GM21390 (cell line): ENCODE results near the gene VAV3.

Experiments
- ATAC-seq: cut with Tn5 transposase; IDR thresholded peaks from one replicate; pipeline ENCODE4 v1.9.1; 2021; ENCODE audit not compliant: unreplicated experiment

VAV3 gene

DNA sequence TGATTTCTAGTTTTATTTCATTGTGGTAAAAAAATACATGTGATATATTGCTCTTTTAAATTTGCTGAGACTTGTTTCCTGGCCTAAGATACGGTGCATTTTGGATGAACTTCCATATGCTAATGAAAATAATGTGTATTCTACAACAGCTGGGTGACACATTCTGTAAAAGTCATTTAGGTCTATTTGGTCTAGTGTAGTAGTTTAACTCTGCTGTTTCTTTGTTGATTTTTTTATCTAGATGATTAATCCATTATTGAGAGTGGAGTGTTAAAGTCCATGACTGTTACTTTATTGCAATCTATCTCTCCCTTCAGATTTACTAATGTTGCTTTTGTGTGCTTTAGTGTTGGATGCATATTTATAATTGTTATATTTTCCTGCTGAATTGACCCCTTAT, 161.4 kb downstream of the VAV3 start:
- ATAC-seq: no peak

DNA sequence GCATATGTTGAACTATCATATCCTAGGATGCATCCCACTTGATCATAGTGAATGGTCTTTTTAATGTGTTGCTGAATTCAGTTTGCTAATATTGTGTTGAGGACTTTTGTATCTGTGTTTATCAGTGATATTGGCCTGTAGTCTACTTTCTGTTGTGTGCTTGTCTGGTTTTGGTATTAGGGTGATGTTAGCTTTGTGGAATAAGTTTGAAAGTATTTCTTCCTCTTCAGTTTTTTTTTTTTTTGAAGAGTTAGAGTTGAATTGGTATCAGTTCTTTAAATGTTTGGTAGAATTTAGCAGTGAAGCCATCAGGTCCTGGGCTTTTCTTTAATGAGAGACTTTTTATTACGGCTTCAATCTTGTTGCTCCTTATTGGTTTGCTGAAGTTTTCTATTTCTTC, 162.3 kb downstream of the VAV3 start:
- ATAC-seq: no peak

DNA sequence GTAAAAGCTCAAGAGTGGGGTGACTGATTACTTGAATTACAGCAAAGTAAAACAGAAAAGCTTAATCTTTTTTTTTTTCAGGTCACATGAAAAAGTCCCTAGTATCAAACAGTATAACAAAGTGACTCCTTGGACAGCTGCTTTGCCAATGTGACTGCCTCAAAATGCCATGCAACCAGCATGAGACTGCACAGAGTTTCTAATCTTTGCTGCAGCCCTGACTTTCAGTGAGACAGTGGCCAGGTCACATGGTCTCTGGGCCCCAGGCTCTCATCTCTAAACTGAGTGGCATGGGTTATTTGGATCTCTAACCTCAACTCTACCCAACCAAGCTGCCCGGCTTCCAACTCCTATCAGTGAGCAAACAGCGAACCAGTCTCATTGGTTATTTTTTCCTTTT, 169.0 kb downstream of the VAV3 start:
- ATAC-seq: no peak

- ATAC-seq: no peak
Measured at GRCh38 chr1:107795441-107795840, 169.5 kb downstream of the VAV3 start.

- ATAC-seq: no peak
Measured at GRCh38 chr1:107794571-107794970, 170.4 kb downstream of the VAV3 start.

DNA sequence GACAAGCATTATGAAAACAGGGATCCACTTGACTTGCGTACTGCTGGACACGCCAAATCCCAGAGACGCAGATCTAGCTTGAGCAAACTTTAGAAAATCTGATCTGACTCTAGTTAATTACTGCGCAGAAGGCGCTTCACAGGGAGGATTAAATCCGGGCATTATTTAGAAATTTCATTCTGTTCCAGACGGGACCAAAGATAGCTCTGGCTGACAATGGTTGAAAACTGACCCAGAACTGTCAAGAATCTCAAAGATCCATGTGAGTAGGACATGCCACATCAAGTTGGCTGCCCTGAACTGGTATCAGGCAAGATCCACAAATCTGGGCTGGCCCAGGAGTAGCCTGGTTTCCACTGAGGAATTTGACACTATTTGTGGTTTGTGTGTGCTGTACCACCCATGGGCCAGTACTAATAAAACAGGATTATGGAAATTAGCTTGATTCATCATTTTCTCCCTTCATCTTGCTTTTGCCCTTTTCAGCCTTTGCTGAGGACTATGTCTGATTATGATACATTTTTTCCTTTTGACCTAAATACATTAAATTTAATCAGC, 171.0 kb downstream of the VAV3 start:
- no peak for ATAC-seq

DNA sequence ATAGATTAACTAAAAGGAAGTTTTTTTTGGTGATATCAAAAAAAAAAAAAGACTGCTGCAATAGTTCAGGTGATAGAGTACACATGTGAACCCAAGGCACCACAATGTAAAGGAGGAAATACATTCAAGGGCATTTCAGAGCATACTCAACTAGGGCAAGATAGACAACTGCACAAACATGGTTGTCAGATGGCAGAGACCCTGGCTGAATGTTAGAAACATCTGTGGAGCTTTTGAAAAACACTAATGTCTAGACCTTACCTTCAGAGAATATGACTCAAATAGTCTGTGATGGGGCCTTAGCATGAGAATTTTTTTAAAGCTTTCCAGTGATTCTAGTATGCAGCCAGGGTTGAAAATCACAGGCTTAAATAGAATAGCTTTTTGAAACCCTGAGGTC, 173.6 kb downstream of the VAV3 start:
- no peak for ATAC-seq

GRCh38 chr1:107789817-107790524, 175.0 kb downstream of the VAV3 start:
- ATAC-seq: no peak

GRCh38 chr1:107788206-107789202, 176.5 kb downstream of the VAV3 start:
- no peak for ATAC-seq

- no peak for ATAC-seq
Measured at GRCh38 chr1:107787299-107787698, 177.7 kb downstream of the VAV3 start.

DNA sequence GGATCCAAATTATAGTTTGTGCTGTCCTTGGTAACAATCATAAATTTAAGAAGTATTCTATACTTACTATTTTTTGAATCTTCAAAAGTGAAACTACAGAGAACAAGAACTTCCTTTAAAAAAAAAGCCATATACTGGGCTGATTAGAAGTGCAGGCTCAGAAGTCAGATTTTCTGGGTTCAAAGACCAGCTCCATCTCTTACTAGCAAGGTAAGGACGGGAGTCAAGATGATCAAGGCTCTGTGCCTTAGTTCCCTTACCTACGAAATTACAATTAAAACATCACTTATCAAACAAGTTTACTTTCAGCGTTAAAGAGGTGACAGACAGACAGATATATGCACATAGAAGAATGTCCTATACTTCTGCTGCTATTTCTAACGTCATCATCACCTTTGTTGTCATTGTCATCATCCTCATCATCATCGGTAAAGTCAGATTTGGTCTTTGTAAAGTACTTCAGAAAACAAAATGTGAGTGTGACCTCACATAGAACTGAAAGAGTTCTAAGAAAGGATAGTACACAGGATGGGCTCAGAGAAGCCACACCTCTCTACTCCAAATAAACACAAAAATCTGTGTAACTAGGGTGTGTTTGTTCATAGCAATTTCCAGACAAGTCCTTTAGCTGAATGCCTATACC, 178.7 kb downstream of the VAV3 start:
- no peak for ATAC-seq

DNA sequence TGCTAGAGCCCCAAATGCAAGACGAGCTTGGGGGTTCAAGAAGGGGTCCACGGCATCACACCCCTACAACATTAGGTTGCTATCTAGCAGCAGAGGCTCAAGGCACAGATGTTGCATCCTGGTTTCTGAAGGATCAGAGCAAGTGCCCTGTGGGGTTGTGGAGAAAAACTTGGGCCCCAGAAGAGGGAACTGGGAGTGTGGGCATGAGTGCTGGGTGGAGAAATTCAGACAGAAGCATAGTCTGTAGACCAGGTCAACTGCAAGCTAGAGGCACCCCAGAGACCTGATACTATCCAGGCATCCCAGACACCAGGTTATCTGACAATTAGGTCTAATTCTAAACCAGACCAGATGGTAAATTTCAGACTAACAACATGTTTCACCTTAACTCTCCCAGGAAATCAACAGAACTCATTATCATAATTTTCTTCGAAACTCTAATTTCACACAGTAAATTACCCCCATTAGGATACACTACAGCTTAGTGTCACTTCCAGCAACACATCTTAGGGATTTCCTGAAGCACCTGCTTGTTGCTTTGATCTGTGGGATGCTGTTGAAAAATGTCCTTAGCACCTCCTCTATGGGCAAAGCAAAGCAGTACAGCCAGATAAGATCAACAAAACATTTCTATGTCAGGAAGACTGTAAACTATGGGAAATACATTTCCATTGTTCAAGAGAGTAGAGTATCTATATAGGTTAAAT, 179.3 kb downstream of the VAV3 start:
- no peak for ATAC-seq

DNA sequence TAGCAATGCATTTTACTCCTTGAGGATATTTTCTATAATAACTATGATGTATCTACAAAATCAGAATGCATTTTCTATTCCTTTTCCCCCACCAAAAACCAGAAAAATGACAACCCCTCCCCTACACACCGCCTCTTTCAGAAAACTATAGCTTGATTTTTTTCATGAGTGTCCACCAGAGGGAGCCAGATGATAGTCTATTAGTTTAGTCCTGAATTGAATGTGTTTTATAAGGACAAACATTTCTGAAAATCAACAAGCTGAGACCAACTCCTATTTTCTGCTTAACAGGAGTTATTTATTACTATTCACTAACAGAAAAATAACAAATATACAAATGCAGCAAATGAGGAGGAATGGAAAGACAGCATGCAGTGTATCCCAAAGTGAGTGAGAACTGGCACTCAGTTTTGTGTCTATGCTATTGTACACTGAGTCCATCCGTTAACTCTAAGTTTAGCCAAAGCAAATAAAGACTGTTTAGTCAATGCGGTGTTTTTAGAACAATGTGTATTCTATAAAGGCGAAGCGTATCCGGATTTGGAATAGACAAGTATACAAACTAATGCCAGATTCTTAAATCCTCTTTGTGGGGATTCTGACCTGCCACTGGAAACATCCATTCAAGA, 182.6 kb downstream of the VAV3 start:
- no peak for ATAC-seq

- ATAC-seq: no peak
Measured at GRCh38 chr1:107781245-107781644, 183.7 kb downstream of the VAV3 start.

- ATAC-seq: peak; percentile 23
Measured at GRCh38 chr1:107777664-107778047, 187.3 kb downstream of the VAV3 start.

DNA sequence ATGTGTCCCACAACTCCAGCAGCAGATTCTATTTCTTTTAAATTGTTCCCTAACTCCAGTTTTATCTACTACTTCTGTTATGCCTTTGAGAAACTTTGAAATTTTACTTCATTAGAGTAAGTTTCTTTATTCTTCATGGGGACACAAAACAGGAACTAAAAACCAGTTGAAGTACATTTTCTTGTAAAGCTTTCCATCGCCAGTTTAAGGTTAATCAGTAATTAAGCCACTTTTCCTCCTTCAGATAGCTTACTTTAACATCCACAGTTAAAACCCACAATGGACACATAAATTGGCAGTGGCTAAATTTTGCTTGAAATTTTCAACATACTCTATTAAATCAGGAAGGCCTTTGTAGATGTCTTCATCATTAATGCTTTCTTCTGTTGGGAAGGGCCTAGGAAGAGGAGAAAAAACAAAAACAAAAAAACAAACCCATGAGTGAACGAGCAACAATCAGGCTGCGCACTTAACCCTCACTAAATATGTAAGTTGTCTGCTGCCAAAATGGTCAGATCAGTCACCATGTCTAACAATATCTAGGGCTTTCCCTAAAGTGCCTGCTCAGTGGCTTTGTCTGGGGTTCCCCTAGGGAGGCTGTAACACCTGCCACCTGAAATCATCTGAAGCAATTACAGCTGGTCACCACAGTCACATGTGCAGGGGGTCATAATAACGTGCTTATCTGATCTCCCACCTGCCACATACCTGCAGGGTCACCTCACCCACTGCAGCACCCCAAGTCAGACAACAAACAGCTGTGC, 187.9 kb downstream of the VAV3 start:
- ATAC-seq: peak; percentile 82

DNA sequence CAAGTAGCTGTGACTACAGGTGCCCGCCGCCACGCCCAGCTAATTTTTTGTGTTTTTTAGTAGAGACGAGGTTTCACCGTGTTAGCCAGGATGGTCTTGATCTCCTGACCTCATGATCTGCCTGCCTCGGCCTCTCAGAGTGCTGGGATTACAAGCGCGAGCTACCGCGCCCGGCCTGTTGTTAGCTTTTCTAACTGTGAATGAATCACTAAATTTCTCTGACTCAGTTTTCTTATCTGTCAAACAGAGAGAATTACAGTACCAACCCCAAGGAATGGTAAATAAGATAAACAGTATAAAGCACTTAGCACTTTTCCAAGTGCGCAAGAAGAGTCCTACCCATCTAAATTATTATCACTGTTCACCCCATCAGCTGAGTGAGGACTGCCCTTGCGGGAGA, 193.6 kb downstream of the VAV3 start:
- no peak for ATAC-seq

DNA sequence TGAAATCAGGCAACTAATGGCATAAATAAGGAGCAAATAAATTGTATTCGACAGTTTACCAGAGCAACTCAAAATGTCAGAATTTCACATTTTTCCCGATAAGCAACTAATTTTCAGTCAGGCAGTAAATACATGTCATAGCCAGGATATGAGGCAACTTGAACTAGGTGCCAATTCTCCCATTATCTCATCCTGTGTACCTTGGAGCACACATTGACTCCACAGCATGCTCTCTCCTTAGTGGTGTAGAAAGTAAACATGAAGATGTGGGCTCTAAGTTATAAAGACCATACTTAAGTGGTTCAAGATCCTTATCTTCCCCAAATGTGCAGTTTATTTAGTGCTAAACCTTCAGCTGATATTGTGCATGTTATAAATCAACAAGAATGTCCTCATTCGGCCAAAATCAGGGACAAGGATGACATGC, 197.8 kb downstream of the VAV3 start:
- no peak for ATAC-seq

DNA sequence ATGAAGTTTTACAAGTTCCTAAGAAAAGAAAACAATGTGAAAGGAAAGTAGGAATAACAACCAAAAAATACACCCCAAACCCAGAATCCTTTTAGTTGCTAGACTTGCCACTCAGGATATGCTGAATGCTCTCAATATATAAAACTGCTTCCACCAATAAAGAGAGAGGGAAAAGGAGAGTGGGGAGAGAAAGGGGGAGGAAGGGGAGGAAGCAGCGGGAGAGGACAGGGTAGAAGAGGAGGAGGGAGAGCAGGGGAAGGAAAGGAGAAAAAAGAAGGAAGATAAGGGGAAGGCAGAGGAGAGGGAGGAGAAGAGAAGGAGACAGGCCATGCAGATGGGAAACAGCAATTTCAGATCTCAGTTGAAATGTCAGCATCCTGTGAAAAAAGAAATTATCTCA, 198.4 kb downstream of the VAV3 start:
- no peak for ATAC-seq
